HG03025 (cell line): ENCODE measurements around the gene PABPC4L.
"Not testable (repeated sequence)": the region's sequence is repeated elsewhere in the genome, so short reads cannot be mapped to it uniquely, and the experiment has no call there.

Source experiments
- ATAC-seq: cut with Tn5 transposase; IDR thresholded peaks from one replicate; pipeline ENCODE4 v1.9.1; 2021; ENCODE audit warnings: mild to moderate bottlenecking, moderate library complexity; ENCODE audit not compliant: unreplicated experiment, low FRiP score

Gene PABPC4L

DNA sequence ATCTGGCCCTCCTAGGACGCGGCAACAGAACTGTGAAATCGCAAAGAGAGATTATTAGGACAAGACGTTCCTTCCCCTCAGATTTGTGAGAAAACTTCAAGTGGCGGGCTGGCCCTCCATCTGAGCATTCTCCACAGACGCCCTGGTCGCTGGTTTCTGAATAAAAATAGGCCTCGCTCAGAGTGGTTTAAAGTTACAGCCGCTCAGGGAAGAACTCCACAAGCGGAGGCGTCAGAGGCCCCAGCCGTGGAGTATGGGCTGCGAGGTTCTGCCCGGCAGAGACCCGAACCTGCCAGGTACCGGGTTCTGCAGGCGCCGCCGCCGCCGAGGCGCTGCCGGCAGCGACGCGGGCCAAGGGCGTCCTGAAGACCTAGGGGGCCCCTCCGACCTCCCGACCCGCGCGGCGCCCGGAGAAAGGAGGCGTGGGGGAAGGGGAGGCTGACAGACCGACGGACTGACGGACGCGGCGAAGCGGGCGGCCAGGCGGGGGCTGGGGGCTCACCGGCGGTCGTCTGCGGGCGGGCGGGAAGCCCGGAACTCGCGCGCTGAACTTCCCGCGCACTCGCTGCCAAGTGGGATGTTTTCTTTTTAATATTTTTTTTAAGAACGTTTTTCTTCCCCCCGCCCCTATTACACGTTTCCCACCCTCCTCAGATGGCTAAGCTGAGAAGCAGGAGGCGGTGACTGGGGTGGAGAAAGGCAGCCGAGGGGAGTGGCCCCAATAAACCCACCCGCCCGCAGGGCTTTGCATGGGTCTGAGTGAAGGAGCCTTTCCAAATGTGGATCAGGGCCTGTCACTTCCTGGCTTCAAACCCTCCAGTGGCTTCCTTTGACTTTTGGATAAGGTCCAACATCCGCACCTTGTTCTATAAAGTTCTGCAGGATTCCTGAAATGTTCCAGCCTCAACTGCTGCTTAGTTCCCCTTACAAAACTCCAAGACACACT, at the start of gene PABPC4L:
PABPC4L (minus strand) TSS at position 574 of the 946 bp plus-strand sequence. CDS start 770 bp downstream, outside the sequence.
- no peak for ATAC-seq

DNA sequence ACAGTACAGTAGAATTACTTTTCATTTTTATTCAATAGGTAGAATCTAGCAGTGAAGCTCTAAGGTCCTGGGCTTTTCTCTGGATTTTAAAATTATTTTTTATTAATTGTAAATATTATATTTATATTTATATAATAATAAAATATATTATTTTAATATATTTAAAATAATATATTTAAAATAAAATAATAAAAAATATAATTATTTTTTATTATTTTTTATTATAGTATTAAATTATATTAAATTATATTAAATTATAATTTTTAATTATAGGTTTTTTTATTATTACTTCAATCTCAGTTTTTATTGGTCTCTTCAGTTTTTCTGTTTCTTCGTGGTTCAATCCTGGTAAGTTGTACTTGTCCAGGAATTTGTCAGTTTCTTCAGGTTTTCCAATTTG, 49.7 kb upstream of the PABPC4L start:
- no peak for ATAC-seq

DNA sequence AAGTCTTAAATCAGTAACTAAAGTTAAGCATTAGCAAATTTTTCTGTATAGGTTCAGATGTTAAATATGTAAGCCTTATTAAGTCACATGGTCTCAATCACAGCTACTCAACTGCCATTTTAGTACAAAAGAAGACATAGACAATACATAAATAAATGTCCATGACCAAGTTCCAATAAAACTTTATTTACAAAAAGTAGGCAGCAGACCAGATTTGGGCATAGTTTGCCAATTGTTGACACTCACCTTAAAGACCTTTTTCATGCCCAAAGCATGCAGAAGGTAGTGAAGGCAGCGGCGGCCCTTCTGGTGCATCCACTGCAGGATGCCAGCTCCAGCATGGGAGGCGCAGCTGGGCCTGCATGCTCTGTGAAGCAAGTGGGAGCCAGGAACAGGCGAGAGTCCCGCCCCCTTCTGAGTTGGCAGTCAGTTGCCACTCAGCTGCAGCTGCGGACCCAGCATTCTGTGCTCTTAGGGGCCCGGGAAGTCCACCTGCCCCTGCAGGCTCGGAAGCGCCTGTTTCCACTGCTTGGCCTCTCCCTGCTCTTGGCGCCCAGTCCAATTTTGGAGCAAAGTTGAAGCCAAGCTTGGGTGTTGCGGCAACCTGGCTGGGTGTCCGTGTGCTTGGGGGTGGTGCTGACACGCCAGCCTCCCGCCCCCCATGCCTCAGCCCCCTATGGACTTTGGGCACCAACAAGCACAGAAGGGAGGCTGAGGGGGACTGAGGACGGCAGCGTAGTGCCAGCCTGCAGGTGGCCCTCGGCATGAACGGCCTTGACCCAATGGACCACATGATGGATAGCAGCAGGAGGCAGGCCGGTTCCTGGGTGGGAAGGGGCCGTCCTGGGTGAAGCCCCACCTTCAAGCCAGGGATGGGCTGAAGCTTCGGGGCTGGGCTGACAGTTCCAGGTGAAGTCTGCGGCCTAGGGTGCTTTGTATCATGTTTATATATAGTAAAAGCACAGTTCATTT, 42.4 kb upstream of the PABPC4L start:
- ATAC-seq, result no peak

DNA sequence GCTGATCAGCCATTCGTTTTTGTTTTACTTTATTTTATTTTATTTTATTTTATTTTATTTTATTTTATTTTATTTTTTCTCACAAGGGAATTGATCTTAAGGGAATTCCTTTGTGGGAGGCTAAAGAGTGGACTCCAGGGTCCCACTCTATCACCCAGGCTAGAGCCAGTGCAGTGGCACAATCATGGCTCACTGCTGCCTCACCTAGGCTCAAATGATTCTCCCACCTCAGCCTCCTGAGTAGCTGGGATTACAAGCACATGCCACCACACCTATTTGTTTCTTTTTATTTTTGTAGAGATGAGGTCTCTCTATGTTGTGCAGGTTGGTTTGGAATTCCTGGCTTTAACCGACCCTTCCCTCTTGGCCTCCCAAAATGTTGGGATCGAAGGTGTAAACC, 17.5 kb upstream of the PABPC4L start:
- no peak for ATAC-seq

DNA sequence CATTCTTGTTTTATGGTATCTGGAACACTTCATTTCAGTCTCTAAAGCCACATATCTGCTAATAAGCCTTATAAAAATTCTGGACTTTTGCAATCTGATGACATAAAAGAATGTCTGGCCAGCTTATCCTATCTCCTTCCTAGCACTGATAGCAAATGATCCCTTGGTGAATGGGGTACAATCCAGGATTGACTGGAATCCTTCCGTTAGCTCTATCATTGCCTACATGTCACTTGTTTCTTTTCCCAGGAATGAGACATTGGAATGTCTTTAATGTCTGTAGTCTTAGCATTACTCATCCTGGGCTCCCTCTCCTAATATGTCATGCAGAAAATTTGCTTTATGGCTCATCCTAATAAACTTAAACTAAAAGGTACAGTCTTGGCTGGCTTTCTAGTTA, 14.8 kb upstream of the PABPC4L start:
- no peak for ATAC-seq

DNA sequence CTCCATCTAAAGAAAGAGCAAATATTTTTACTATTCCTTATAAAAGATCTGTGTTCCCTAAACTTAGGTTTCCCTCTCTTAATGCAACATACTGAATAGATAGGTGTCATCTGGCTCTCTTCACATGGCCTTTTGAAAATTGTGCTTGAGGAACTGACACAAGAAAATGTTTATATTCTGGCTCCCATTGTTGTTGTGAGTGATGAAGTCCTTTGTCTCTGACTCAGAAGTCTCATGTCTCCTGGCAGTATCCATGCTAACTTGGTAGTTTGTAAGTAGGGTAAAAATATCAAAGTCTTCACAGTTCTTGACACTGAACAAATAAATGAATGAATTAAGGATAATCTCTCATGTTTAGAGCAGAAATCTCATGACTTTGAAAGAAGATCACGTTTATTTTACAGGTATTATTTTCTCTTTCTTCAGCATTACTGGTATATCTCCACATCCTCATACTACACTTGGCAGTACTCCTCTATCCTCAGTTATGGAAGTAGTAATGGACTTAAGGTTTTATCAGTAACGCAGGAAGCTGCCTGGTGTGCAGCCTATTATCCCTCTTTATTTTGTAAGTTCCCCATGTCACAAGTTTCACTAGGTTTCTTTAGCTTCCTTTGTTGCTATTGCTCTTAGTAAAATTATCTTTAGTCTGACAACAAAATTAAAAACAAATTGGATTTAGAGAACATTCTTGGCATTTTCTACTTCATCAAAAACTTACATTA, 14.2 kb upstream of the PABPC4L start:
- ATAC-seq, result no peak

DNA sequence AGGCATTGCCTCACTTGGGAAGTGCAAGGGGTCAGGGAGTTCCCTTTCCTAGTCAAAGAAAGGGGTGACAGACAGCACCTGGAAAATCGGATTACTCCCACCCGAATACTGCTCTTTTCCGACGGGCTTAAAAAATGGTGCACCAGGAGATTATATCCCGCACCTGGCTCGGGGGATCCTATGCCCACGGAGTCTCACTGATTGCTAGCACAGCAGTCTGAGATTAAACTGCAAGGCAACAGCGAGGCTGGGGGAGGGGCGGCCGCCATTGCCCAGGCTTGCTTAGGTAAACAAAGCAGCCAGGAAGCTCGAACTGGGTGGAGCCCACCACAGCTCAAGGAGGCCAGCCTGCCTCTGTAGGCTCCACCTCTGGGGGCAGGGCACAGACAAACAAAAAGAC, 6.4 kb upstream of the PABPC4L start:
- ATAC-seq, result not testable (repeated sequence)

DNA sequence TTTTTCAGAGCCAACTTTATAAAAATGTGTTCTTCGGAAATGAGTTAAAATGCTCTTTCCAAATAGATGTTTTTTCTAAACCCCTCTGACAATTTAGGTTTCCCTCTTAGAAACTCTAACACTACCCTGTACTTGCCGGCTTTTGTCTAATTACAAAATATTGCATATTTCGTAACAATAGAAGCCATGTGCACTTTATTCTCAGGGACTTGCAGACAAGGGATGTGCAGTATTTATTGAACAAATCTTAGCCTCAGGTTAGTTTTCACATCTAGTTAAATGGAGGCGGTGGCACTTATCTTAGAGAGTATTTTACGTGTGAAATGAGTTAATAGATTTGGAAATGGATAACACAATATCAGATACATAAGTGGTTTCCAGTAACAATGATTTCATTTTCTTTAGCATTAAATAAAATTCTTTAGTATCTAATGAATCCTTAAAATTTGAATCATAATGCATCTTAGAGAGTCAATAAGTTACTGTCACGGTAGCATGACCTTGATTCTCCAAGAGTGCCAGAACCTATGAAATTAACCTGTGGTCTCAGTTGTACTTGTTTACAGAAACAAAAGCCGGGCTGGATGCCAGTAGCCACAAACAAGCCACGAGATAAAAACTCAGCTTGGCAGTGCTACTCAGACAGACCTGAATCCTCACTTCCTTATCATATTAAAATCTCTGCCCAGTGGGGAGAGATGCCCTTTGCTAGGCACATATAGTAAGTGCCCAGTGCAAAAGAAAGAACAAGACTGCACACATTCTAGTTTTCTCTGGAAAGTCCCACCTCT, 772 bp upstream of the PABPC4L start:
- ATAC-seq, result no peak

DNA sequence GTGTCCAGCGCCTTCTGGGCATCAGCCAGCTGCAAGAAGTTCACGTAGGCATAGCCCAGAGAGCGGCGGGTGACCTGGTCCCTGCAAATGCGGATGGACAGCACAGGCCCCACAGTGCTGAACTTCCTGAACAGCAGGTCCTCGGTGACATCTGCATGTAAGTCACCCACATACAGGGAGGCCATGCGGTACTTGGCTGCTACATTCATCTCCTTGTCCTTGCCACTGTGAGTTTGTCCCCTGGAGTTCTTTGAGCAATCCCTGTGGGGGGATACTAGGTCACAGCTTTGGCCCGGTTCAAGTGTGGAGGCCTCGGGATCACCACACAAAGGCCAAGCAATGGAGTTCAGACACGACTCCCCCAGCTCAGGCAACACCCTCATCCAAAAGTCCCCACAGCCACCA, 776 bp downstream of the PABPC4L start:
- no peak for ATAC-seq

DNA sequence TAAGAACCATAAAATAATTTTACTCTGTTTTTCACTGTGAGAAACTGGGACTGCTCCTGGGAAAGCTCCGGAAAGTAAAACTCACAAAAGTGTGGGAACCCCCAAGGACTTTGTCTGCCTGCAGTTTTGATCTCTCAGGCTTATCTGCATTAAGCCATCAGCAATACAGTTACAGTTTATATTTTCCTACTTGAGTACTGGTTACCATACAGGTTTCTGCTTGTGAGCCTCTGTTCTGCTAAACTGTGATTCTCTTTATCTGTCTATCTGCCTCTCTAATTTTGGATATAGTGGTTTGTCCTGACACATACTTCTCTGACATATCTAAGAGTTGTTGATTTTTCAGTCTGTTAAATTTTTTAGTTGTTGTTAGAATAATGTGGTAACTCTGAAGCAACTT, 11.6 kb downstream of the PABPC4L start:
- ATAC-seq, result no peak

DNA sequence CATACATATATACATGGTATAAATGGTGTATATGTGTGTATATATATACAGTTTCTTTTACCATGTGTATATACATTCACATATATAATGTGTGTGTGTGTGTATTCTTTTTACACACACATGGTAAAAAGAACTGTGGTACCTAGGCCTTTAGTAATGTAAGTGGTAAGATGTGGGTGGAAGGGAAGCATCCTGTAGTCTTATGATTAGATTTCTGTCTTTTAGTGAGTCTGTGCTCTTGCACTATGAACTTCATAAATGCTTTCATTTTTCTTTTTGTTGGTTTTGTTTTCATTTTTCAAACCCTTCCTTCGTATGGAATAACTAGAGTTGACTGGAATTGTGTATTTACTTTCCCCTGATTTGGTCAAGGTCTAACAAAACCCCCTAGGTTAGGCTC, 12.1 kb downstream of the PABPC4L start:
- ATAC-seq, result no peak

DNA sequence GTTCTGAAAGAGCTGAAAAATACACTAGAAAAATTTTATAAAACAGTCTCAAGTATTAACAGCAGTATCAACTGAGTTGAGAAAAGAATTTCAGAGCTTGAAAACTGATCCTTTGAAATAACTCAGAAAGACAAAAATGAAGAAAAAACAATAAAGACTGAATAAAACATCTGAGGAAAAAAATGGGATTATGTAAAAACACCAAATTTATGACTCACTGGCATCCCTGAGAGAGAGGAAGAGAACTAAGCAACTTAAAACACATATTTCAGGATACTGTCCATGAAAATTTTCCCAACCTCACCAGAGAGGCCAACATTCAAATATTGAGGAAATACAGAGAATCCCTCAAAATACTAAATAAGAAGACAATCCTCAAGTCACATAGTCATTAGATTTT, 22.9 kb downstream of the PABPC4L start:
- ATAC-seq, result no peak

DNA sequence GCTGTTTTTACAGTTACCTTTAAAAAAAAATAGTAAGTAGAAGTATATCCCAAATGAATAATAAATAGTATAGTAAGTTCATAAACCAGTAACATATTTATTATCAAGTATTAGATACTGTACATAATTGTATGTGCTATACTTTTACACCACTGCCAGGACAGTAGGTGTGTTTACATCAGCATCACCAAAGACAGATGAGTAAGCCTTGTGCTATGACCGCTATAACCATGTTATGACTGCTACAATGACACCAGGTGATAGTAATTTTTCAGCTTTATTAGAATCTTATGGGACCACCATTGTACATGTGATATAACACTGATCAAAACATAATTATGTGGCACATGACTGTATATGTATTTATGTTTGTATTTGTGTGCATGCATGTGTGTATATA, 27.3 kb downstream of the PABPC4L start:
- ATAC-seq, result no peak

DNA sequence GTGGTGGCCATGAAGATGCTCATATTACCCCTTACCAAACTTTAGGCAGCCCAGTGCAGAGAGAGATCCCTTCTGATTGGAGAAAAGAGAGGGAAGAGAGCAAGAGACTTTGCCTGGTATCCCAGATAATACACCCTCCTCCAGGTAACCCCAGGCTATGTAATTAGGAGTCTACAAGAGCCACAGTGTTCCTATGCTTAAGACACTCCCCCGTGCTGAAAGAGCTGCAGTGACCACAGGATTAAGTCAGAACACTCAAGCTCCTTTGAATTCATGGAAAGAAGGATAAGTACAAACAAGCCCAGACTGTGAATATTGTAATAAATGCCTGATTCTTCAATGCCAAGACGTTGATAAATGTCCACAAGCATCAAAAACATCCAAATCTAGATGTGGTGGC, 41.4 kb downstream of the PABPC4L start:
- no peak for ATAC-seq

DNA sequence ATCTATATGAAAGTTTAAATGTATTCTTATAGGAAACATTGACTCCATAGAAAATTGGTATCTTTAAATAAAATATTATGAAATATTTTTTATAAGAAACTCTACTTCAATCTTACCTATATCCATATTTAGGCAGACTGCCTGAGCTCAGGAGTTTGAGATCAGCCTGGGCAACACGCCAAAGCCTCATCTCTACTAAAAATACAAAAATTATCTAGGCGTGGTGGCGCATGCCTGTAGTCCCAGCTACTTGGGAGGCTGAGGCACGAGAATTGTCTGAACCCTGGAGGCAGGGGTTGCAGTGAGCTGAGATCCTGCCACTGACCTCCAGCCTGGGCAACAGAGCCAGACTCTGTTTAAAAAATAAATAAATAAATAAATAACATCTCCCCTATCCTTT, 47.5 kb downstream of the PABPC4L start:
- no peak for ATAC-seq

DNA sequence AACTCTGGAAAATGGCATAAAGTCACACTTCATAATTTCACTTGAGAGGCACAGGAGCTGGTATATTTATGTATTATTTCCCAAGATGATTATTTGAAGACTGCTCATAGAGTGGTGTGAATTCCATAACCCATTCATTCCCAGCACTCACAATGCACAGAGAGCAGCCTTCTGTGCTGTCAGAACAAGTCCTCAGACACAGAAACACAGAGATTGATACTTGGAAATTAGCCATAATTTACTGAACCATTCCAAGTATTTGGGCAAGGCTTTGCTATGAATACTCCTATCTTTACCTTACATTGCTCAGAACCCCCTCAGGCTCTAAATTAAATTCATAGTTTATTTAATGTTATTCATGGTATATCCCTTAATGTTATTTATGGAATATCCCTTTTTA, 53.6 kb downstream of the PABPC4L start:
- ATAC-seq, result no peak
